Measurements from ENCODE around the gene CSNK2A3. TPM values are rescaled to one million over a fixed set of nuclear protein-coding genes. Genes with fewer than 3 reads are reported as not detected.
"Not testable (repeated sequence)": the region's sequence is repeated elsewhere in the genome, so short reads cannot be mapped to it uniquely, and the experiment has no call there.

The CSNK2A3 gene
- 5.5 TPM for total RNA-seq

DNA sequence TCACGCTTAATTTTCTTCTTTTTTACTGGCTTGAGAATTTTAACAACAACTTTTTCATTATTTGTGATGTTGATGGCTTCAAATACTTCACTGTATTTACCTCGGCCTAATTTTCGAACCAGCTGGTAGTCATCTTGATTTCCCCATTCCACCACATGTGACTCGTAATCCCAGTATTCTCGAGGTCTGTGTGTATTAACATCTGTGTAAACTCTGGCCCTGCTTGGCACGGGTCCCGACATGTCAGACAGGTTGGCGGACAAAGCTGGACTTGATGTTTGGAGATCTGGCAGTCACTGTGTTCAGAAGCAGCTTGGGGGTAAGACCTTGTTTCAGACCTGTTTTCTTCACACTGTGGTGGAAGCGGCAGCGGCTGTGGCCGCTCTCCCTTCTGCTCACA, at the start of gene CSNK2A3:
Gene CSNK2A3 (minus strand): TSS at position 373 of the 400 bp plus-strand sequence. CDS start 131 bp downstream, at position 242.
- not testable (repeated sequence) for DNase-seq

DNA sequence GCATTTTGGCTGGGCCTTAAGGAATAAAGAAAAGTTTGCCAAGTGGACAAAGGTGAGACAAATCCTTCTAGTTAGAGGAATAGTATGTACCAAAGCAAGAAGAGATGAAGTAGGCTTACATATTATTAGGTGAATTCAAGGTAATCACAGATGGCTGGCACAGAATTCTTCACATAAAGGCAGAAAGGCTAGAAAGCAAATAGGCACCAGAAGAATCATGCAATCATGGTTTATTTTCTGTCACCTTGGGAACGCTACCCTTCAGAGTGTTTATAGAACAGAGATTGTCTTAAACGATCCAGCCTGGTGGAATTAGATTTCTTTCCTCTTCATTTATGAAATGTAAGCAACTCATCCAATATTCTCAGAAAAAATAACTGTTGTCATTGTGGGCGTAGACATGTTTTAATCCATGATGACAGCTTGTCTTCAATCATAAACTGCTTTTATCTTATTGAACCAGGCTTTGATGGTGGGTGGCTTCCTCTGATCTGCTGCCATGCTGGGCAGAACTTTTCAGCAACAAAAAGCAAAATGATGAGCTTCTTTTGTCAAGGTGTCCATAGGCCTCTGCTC, 49.0 kb upstream of the CSNK2A3 start:
- DNase-seq = no peak

DNA sequence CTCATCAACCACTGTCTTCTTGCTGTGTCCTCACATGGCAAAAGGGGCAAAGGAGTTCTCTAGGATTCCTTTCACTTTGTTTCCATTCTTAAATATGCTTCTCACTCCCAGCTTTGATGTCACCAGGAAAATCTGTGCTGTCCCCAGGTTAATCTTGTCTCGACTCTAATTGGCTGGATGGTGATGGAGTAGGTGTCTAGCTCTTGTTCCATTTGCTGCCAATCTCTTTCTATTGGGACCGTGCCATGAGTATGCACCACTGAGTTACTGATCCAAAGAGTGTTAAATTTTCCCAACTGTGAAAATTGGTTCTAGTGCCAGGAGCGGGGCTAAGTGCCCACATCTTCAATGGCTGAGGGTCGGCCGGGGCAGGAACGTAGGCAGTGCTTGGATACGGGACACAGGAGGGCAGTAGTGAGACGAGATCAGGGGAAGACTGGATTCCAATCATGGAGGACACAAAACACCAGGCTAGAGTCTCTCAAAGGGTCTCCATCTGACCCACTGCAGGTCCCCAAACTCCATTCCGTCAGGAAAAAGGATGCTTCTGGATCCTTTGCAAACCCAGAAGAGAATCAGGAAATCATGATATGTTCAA, 47.7 kb upstream of the CSNK2A3 start:
- DNase-seq = no peak

DNA sequence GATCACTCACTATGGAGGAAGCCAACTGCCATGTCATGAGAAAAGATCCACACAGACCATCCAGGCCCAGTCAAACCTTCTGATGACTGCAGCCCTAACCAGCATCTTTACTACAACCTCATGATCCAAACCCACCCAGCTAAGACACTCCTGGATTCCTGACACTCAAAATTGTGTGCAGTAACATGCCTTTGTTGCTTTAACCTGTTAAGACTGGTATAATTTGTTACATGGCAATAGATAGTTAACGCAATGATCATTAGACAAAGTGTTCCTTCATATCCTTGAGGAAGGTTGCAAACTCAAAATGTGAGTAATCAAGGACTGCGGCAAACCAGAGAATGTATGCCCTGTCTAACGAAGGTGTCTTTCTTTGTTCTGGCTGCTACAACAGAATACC, 47.1 kb upstream of the CSNK2A3 start:
- no peak for DNase-seq

DNA sequence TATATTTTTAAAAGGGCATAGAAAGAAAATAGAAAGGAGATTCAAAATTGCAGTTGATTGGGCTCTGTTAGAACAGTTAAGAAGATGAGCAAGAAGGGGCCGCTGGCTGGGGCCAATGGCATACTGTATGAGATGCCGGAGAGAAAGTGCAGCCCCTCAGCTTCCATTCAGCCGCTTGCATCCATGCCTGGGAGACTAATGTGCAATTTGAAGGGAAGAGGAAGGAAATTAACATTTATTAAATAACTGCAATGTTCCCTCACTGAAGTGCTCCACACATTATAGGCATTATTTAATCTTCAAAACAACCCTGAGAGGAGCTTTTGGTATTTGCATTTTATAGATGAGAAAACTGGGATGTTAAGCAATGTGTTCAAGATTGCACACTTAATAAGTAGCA, 44.7 kb upstream of the CSNK2A3 start:
- DNase-seq = no peak

DNA sequence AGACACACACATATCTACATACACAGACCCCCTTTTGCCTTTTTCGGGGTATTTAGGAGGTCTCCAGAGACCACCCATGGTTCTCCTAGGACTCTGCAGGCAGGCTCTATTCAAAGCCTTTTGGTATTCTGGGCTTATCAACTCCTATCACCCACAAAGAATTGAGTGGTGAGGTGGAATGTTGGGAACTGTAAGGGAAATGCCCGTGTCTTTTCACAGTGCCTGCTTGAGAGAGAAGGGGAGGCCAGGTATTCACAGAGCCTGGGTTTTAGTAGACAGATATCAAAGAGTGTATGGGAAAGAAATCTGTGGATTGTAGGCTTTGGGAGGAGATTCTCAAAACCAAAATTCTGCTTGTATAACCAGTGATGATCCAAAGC, 44.0 kb upstream of the CSNK2A3 start:
- DNase-seq = no peak

DNA sequence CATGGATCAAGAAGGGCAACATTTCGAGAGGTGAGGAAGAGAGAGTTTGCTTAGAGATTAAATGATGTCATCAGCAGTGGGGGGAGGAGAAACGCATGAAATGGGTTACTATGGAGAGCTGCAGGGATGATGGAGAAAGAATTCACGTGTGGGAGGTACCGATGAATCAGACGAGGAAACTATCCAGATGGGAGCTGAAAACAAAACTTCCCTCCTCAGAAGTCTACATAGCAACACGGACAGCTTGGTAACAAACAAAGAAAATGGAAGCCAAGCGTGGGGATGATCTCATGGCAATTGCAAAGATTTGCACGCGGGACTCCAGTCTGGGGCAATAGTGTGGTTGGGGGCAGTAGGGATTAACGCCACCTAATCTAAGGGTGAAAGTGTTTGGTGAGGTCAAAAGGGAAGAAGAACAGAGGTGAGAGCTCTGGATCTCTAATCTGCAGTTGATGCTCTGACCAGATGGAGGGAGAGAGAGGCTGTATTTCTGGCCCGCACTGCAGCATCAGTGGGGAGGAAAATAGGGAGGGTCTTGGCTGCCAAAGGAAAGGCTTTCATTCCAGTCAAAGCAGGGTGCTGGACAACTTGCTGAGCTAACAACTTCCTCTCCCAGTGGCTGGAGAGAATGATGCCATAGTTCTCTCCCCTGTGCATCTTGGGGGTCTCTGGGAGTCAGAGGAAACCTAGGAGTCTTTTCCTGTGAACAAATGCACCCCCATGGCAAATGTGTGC, 43.4 kb upstream of the CSNK2A3 start:
- peak; percentile 58 for DNase-seq

DNA sequence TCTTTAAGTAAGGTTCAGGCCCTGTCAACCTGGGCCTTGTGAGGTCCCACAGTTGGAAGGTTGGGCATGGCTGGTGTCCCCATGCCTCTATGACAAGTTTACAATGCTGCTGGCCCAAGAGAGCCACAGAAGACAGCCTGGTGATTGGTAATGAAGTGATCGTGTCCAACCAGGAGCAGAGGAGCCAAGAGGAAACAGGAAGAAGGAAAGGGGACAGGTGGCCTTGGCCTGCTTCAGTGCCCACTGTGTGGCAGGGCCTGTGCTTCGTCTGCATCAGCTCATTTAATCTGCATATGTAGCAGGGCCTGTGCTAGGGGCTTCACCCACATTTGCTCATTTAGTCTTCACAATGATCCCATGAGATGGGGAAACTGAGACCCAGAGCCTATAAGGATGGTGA, 42.1 kb upstream of the CSNK2A3 start:
- DNase-seq = no peak

DNA sequence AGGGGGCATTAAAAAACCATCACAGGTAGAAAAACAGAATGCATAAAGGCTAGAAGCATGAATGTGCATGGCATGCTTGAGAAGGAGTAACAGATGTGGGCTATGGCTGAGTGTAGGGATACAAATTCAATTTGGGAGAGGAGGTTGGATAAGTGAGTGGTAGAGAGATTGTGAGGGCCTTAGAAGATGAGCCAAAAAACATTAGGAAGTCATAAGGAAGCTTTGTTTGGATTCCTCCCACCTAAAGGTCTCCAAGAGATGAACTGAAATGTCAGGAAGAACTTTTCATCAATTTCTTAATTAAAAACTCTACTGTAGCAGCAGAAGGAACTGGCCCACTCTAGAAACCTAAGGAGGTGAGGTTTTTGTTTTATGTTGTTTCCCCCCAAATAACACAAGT, 41.2 kb upstream of the CSNK2A3 start:
- DNase-seq = no peak

DNA sequence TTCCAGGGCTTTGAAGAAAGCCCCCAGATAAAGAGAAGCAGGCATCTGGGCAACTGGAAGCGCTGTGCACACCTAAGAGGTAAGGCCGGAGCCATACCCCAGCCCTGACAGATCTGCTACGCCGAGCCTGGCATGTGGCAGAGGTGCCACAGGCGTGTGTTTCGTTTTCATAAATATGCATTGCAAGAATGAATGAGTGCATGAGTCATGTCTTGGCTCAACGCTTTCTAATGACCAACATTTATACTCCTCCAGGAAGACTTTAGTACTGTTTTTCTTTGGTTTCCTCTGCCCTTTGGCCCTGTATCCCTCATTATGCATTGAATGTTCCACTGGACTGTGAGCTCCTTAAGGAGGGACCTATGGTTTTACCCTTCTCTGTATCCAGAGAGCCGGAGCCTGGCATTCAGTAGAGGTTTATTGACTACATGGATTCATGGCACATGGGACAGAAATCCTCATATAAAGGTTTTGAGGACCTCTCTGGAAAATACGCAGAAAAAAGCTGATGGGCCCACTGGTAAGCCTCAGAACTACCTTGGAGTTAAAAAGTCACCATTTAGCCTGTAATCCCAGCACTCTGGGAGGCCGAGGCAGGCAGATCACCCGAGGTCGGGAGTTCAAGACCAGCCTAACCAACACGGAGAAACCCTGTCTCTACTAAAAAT, 38.9 kb upstream of the CSNK2A3 start:
- DNase-seq = peak; percentile 5

DNA sequence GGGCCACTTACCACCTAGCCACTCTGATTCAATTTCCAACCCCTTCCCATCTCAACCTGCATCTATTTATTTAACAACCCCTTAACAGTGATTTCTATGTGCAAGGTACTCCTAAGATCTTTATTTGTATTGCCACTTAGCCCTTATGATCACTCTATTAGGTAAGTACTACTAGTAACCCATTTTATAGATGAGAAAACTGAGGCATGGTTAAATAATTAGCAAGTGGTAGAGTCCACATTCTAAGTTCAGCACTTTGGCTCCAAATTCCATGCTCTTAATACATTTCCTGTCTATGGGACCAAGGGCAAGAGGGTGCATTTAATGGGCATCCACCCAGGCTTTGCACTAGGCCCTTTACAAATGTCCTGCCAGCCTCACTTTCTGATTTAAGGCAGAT, 38.1 kb upstream of the CSNK2A3 start:
- no peak for DNase-seq

DNA sequence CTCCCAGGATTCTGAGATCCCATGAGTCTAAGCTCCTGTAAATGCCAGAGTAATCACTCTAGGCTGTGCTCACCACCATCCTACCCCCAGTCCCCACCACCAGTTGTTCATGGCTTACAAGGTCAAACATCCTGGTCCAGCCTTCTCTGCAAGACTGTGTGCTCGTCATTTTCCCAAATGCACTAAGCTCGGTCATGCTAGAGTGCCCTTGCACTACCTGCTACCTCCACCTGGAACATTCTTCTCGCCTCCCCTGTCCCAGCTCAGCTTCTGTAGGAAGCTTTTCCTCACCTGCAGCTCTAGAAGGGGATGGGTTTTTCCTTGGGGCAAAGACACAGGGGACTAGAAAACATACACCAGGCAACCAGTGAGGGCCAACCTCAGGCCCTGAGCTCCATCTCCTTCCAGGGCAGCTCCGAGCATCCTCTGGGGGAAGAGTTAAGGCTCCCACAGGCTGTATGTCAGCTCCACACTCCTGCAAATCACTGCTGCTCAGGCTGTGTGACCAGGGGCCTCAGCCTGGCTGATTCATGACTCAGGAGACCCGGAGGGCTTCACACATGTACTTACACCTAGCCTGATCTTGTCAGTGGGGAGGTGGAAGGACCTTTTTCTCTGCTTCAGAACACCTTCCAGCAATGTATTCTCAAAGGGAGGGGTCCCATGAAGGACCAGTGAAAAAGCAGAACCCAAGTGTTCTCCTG, 37.2 kb upstream of the CSNK2A3 start:
- no peak for DNase-seq

DNA sequence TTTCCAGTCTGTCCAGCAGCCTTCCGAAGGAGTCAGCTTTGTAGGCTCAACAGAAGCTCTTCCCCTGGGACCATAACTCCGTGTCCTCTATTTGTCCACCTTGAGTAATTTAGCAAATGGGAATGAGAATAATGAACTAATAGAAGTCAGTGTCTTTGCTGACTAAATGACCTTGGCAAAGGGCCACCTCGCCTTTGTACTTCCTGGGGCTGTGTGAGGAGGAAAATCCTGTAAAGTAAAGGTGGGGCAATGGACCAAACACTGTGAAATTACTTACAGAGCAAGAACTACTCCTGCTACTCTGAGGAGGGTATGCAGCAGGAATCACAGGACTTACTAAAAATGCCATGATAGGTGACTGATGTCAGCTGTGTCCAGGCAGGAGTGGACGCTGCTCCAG, 36.2 kb upstream of the CSNK2A3 start:
- DNase-seq = no peak

DNA sequence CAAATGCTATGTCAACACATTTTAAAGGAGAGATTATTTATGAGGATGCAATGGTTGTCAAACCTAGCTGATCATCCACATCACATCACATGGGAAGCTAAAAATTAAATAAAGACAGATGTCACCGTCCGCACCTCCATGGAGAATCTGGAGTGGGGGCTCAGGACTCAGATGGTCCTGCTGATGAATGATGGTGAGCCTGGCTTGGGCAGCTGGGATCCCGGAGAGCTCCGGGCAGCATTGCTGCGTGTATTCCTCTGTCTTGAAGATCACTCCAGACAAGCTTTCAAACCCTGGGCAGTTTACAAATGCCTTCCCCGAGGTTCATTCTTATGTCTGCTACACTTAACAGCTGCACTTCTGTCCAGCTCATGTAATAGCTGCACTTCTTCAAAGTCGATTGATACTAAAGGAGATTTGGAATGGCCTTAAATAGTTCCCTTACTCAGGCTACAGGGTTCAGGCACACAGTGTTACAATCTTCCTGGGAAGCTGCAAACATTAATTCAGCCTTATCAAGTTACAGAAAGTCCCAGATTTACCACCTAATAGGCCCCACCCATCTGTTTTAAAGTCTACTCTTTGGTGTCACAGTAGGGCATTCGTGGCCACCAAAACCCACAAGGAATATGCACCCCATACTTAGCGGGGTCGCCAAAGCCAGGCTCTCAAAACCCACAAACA, 34.7 kb upstream of the CSNK2A3 start:
- DNase-seq = no peak

DNA sequence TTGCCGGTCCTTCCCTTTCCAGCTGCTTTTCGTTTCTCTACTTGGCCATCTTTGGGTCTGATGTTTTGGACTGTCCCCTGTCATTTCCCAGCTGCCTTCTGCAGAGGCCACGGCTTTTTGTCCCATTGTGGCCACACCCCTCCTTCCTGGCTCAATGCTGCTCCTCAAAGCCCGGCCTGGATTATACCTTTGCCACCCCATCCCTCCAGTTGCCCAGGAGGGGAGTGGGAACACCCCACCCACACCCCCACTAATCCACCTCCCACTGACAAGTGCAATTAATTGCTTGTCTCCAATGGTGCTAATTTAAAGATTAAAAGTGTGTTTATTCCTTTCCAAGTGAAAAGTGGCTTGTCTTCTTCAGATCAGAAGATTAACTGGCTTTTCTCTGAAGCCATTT, 34.2 kb upstream of the CSNK2A3 start:
- no peak for DNase-seq

DNA sequence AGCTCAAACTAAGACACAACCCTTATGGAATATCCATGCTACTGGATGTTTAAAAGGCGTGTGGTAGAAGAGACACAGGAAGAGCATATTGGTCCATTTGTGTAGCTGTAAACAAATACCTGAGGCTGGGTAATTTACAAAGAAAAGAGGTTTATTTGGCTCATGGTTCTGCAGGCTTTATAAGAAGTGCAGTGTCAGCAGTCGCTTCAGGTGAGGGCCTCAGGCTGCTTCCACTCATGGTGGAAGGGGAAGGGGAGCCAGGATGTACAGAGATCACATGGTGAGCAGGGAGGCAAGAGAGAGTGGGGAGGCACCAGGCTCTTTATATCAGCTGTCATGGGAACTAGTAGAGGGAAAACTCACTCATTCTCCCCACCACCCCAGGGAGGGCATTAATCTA, 31.8 kb upstream of the CSNK2A3 start:
- no peak for DNase-seq

DNA sequence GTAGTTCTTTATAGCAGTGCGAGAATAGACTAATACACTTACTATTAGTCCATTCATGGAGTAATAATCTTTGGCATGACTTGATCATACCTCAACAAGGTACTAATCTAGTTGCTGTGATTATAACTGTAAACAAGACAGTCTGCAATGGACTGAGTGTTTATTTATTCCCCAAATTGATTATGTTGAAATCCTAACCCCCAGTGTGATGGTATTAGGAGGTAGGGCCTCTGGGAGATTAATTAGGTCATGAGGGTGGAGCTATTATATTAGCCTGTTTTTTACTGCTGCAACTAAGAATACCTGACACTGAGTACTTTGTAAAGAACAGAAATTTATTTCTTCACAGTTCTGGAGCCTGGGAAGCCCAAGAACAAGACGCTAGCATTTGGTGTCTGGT, 30.9 kb upstream of the CSNK2A3 start:
- DNase-seq = no peak

DNA sequence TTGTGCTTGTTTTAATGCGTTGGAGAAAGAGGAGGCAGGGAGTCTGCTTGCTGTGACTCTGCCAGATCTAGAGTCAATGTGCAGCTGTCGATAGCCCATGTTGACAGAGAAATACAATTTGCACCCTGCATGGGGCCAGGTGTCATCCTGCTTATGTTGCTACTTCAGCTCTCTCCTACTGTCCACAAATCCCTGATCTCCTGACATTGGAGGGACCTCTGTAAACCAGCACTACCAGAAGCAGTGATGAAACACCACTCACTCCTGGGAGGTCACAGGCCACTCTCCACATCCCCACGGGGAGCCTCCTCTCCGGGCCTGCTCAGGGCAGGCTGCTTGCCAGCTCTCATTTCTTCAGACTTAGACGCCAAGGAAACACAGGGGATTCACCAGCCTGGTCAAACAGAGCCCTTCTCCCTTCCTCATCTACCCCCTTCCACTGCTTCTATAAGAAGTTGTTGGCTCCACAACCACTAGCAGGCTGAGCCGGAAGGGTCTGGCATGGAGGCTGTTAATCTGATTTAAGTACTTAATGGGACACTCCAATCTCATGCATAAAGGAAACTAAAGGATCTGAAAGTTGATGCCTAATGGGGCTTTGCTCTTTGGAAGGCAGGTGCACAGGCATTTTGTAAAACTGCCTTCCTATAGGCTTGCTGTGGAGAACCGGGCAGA, 29.9 kb upstream of the CSNK2A3 start:
- no peak for DNase-seq

DNA sequence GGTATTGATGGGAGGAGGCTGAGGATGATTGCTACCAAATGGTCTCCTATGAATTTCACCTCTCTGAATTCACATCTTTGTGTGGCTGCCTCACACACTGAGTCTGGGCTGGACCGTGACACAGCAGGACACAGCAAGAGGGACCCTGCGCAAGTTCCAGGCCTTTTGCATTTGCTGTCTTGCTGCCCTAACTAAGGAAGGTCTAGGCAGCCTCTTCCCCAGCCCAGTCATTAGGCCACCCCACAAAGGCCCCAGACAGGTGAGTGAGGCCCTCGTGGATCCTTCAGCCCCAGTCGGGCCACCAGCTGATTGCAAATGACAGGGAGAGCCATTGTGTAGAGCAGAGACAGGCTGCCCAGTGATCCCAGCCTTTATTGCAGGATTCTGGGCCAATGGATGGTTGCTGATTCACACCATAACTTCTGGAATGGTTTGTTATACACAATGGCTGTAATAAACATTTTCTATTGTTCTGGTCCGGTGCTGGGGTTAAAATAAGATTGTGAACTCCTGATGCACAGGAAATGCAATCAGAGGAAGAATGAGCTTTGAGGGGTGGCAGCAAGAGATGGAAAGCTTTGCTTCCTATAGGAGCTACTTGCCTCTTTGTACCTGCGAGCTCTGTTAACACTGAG, 28.5 kb upstream of the CSNK2A3 start:
- no peak for DNase-seq

DNA sequence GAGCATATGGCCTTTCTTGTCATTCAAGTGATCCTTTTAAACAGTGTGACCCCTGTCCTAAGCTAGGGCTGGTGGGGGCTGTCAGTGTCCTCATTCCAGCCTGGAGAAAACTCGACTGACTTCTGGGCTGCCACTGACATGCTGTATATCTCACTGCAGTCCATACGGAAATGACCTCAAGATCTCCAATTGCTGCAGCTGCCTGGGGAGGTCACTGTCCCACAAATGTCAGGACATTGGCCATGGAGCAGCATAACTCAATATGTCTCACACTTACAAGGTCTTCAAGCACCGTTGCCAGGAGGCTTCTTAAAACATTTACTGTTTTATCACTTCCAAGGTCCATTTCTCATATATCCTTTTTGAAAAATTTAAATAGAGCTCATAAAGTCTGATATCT, 27.8 kb upstream of the CSNK2A3 start:
- no peak for DNase-seq

DNA sequence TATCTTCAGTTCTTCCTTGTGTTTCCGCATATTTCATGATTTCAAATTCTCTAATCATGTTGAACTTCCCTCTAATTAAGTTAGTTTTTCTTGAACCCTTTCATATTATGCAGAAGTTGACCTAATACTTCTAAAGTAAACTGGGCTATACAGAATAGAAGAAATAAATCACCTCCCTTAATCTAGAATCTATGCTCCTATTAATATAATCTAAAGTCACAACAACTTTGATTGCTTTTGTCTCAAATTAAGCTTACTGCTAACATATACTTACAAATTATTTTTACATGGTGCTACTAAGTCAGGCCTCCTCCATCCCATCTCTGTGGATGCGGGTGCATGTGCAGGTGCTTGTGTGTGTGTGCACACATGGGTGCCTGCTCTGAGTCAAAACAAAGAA, 27.3 kb upstream of the CSNK2A3 start:
- no peak for DNase-seq

All from occipital lobe (tissue), 2 donors.